HUES64 (cell line): ENCODE data around the gene LTB.

Source experiments
- H3K27ac ChIP-seq: 2 replicates; pipeline ENCODE4 v1.7.0; 2013; ENCODE audit warnings: low read depth, low read length, inconsistent platforms
- H3K27me3 ChIP-seq: 2 replicates; pipeline ENCODE4 v1.6.1; 2013; ENCODE audit warnings: mild to moderate bottlenecking, low read length; ENCODE audit not compliant: insufficient read depth
- H3K36me3 ChIP-seq: 2 replicates; pipeline ENCODE4 v1.6.1; 2013; ENCODE audit warnings: mild to moderate bottlenecking, low read length; ENCODE audit not compliant: insufficient read depth
- H3K4me1 ChIP-seq: 2 replicates; pipeline ENCODE4 v1.6.1; 2013; ENCODE audit warnings: mild to moderate bottlenecking, low read length, moderate library complexity; ENCODE audit not compliant: insufficient read depth
- H3K4me3 ChIP-seq: 2 replicates; pipeline ENCODE4 v1.5.1; 2013; ENCODE audit warnings: mild to moderate bottlenecking, low read length, moderate library complexity
- H3K9ac ChIP-seq: 2 replicates; pipeline ENCODE4 v1.6.1; 2013; ENCODE audit warnings: mild to moderate bottlenecking, low read depth, low read length
- H3K9me3 ChIP-seq: 2 replicates; pipeline ENCODE4 v1.6.1; 2013; ENCODE audit warnings: low read depth, low read length; ENCODE audit not compliant: insufficient read depth
- WGBS: fragments of 150-250, 120-280 bp; methylation state at CpG from one replicate; pipeline ENCODE4 v1.1.7; 2013; ENCODE audit warnings: missing lambda C conversion rate; 5-methylcytosine and 5-hydroxymethylcytosine counted together

Gene LTB

DNA sequence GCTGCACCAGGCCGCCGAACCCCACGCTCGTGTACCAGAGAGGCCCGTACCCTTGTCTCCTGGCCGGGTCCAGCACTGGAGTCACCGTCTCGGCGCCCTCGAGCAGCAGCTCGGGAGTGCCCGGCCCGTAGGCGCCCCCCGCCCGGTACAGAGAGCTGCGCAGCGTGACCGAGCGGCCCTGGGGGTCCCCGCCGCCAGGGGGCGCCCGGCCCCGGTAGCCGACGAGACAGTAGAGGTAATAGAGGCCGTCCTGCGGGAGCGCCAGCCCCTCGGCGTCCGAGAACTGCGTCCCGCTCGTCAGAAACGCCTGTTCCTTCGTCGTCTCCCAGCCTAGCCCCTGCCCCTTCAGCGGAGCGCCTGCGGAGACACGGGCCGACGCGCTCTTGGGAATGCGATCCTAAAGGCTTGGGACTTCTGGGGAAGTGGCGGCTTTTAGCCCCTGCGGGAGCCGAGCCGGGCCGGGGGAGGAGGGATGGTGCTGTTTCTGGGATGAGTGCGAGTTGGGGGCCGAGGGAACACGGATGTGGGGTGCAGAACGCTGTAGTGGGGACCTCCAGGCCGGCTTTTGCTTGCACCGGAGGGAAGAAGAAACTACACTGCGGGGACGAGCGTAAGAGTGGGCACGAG, 1.3 kb downstream of the LTB start:
- Histone ChIP-seq H3K4me1 (peaks cover 15% of the 10 kb centered on the region), H3K27me3 (peaks cover 15% of the 10 kb centered on the region; the same call in 1 of the 2 replicates), H3K36me3 (no peaks in the 10 kb centered on the region), H3K9me3 (no peaks in the 10 kb centered on the region), H3K9ac (peak overlapping the region; percentile 75), H3K27ac (no peak overlapping the region; the same call in 1 of the 2 replicates), H3K4me3 (peak overlapping the region; percentile 92)
- 2% methylated on average over 62 of the region's 62 CpGs for WGBS

DNA sequence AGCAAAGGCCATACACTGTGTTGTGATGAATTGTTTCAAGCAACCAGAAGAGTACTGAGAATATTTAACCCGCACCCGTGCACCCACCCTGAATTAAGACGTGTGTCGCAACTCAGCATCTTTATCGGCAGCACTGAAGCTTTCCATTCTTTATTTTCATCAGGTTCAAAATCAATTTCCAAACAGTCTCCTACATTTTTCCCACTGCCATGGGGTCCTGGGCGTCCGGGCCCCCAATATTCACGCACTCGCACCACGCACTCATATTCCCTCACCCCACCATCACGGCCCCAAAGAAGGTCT, 1.8 kb downstream of the LTB start:
- peaks cover 15% of the 10 kb centered on the region; the same call in 1 of the 2 replicates for H3K27me3 ChIP-seq
- peak overlapping the region; percentile 75 for H3K9ac ChIP-seq
- H3K9me3 ChIP-seq = no peaks in the 10 kb centered on the region
- H3K27ac ChIP-seq = no peak overlapping the region
- H3K36me3 ChIP-seq = no peaks in the 10 kb centered on the region
- peaks cover 15% of the 10 kb centered on the region for H3K4me1 ChIP-seq
- H3K4me3 ChIP-seq = peak overlapping the region; percentile 92
- 62% methylated on average over 11 of the region's 11 CpGs for WGBS

DNA sequence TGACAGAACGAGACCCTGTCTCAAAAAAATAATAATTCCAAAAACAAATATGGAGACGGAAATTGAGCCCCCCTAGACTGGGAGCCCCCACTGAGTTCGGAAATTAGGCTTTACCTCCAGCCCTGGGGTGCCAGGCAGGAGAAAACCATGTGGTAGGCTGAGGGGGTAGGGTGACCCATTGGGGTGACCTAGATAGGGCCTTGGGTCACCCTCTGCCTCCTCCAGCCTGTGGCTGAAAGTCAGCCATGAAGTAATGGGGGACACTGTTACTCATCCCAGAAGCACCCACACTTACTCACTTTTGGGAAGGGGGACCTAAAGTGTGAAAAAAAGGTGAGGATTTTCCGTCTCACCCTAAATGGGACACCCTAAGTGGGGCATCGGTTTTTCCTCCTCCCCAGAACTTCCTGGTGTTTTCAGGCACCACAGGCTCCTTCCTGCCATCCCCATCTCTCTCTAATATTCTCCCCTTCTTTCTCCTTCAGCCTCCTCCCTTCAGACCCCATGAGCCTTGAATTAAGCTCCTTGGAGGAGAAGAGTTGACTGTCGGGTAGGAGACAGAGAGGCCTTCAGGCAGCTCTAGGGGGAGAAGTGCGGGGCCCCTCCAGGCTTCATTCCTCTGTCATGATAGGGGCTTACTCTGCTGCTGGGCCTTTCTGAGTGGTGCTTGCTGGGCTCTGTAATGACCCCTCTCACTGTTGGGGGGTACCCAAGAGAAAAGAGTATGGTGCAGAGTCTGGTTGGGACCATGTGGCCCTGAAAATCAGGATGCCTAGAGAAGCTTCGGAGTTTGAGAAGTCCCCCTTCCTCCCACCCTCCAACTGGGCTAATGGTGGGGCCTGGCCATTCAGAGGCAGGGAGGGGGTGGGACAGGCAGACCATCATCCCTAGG, 2.4 kb downstream of the LTB start:
- Histone ChIP-seq H3K27me3 (peaks cover 15% of the 10 kb centered on the region; the same call in 1 of the 2 replicates), H3K9ac (no peak overlapping the region), H3K4me1 (peaks cover 15% of the 10 kb centered on the region), H3K27ac (no peak overlapping the region), H3K4me3 (peak overlapping the region; percentile 92), H3K36me3 (no peaks in the 10 kb centered on the region), H3K9me3 (no peaks in the 10 kb centered on the region)
- WGBS = 90% methylated on average over 7 of the region's 8 CpGs

DNA sequence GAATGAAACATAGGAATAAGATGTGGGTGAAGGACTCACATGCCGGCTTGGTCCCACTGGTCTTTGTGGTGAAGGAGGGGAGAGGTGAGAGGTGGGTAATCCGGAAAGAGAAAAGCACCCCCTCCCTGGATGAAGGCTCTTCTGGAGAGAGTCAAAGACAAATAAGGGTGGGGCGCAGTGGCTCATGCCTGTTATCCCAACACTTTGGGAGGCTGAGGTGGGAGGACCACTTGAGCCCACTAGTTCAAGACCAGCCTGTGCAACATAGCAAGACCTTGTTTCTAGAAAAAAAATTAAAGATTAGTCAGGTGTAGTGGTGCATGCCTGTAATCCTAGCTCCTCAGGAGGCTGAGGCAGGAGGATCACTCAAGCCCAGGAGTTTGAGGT, 3.1 kb downstream of the LTB start:
- 92% methylated on average over 3 of the region's 3 CpGs for WGBS

GRCh38 chr6:31578184-31579118, 3.8 kb downstream of the LTB start:
- H3K9me3 ChIP-seq = no peaks in the 10 kb centered on the region
- peaks cover 15% of the 10 kb centered on the region; the same call in 1 of the 2 replicates for H3K27me3 ChIP-seq
- peaks cover 15% of the 10 kb centered on the region for H3K4me1 ChIP-seq
- H3K4me3 ChIP-seq = no peak overlapping the region
- 72% methylated on average over 12 of the region's 12 CpGs for WGBS
- no peak overlapping the region for H3K9ac ChIP-seq
- H3K36me3 ChIP-seq = no peaks in the 10 kb centered on the region
- no peak overlapping the region for H3K27ac ChIP-seq

More for the DNA sequence above, 3.1 kb downstream of the LTB start:
- H3K27ac ChIP-seq = no peak overlapping the region
- peaks cover 15% of the 10 kb centered on the region; the same call in 1 of the 2 replicates for H3K27me3 ChIP-seq
- H3K4me3 ChIP-seq = no peak overlapping the region
- no peak overlapping the region for H3K9ac ChIP-seq
- H3K4me1 ChIP-seq = peaks cover 15% of the 10 kb centered on the region
- H3K9me3 ChIP-seq = no peaks in the 10 kb centered on the region
- no peaks in the 10 kb centered on the region for H3K36me3 ChIP-seq

GRCh38 chr6:31577579-31577966, 4.7 kb downstream of the LTB start:
- H3K9me3 ChIP-seq = no peaks in the 10 kb centered on the region
- no peak overlapping the region for H3K27ac ChIP-seq
- no peak overlapping the region for H3K4me3 ChIP-seq
- peaks cover 15% of the 10 kb centered on the region for H3K4me1 ChIP-seq
- H3K36me3 ChIP-seq = no peaks in the 10 kb centered on the region
- H3K27me3 ChIP-seq = peaks cover 15% of the 10 kb centered on the region; the same call in 1 of the 2 replicates
- no peak overlapping the region for H3K9ac ChIP-seq
- WGBS = 92% methylated on average over 3 of the region's 3 CpGs

GRCh38 chr6:31576897-31577578, 5.2 kb downstream of the LTB start:
- H3K27me3 ChIP-seq = peaks cover 12% of the 10 kb centered on the region; the same call in 1 of the 2 replicates
- no peak overlapping the region for H3K27ac ChIP-seq
- no peaks in the 10 kb centered on the region for H3K9me3 ChIP-seq
- peaks cover 15% of the 10 kb centered on the region for H3K4me1 ChIP-seq
- no peak overlapping the region for H3K9ac ChIP-seq
- H3K4me3 ChIP-seq = no peak overlapping the region
- H3K36me3 ChIP-seq = no peaks in the 10 kb centered on the region
- WGBS = 94% methylated on average over 19 of the region's 19 CpGs

- Histone ChIP-seq H3K36me3 (no peaks in the 10 kb centered on the region), H3K4me1 (peaks cover 10% of the 10 kb centered on the region), H3K9ac (no peak overlapping the region), H3K4me3 (no peak overlapping the region), H3K9me3 (no peaks in the 10 kb centered on the region), H3K27ac (no peak overlapping the region), H3K27me3 (peaks cover 6% of the 10 kb centered on the region; the same call in 1 of the 2 replicates)
- WGBS = 88% methylated on average over 8 of the region's 8 CpGs
Observed at GRCh38 chr6:31575952-31576685, 6.1 kb downstream of the LTB start.

DNA sequence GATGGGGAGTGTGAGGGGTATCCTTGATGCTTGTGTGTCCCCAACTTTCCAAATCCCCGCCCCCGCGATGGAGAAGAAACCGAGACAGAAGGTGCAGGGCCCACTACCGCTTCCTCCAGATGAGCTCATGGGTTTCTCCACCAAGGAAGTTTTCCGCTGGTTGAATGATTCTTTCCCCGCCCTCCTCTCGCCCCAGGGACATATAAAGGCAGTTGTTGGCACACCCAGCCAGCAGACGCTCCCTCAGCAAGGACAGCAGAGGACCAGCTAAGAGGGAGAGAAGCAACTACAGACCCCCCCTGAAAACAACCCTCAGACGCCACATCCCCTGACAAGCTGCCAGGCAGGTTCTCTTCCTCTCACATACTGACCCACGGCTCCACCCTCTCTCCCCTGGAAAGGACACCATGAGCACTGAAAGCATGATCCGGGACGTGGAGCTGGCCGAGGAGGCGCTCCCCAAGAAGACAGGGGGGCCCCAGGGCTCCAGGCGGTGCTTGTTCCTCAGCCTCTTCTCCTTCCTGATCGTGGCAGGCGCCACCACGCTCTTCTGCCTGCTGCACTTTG, 6.8 kb downstream of the LTB start, which contains the start of gene TNF:
Gene TNF, plus strand, starts transcription at position 231 of the 567 bp plus-strand sequence. Its CDS starts 177 bp downstream, at position 408.
- Histone ChIP-seq H3K9me3 (no peaks in the 10 kb centered on the region), H3K27ac (no peak within 1 kb of the TSS), H3K4me3 (no peak within 1 kb of the TSS), H3K27me3 (peaks cover 4% of the 10 kb centered on the region; the same call in 1 of the 2 replicates), H3K4me1 (peaks cover 10% of the 10 kb centered on the region), H3K36me3 (no peaks in the 10 kb centered on the region), H3K9ac (no peak within 1 kb of the TSS)
- WGBS = 91% methylated on average over 19 of the region's 19 CpGs
